GM23338 (cell line): Measurements from ENCODE around the gene POF1B. TPM values are rescaled to one million over a fixed set of nuclear protein-coding genes. Genes with fewer than 3 reads are reported as not detected.

Experiments
- ATAC-seq: fragments of 200-7000 bp; cut with Tn5 transposase; 3 replicates; pipeline ENCODE4 v1.9.1; 2020
- DNase-seq: peaks from one replicate; pipeline ENCODE4 v3.0.0-alpha.2; 2015; ENCODE audit warnings: low spot score
- H2AFZ ChIP-seq: fragments of 200-600 bp; sonication (generic); 2 replicates; pipeline ENCODE4 v1.8.0; 2016; ENCODE audit warnings: antibody characterized with exemption, mild to moderate bottlenecking, moderate library complexity
- H3F3A ChIP-seq: fragments of 200-600 bp; sonication (generic); replicated peaks from 2 replicates; pipeline ENCODE4 v1.8.0; 2017; ENCODE audit warnings: antibody characterized with exemption, mixed run types, low read depth
- H3K27ac ChIP-seq: fragments of 200-600 bp; sonication (generic); 2 replicates; pipeline ENCODE4 v1.6.1; 2016; ENCODE audit warnings: low read depth
- H3K27me3 ChIP-seq: fragments of 200-600 bp; sonication (generic); 2 replicates; pipeline ENCODE4 v1.8.0; 2016; ENCODE audit warnings: mild to moderate bottlenecking, mixed run types, moderate library complexity; ENCODE audit not compliant: insufficient read depth
- H3K36me3 ChIP-seq: fragments of 200-600 bp; sonication (generic); 2 replicates; pipeline ENCODE4 v1.8.0; 2016; ENCODE audit warnings: mild to moderate bottlenecking; ENCODE audit not compliant: insufficient read depth
- H3K4me1 ChIP-seq: fragments of 200-600 bp; sonication (generic); 2 replicates; pipeline ENCODE4 v1.8.0; 2016; ENCODE audit warnings: mild to moderate bottlenecking, moderate library complexity; ENCODE audit not compliant: insufficient read depth
- H3K4me2 ChIP-seq: fragments of 200-600 bp; sonication (generic); 2 replicates; pipeline ENCODE4 v1.7.1; 2017; ENCODE audit warnings: mixed run types
- H3K4me3 ChIP-seq: fragments of 200-600 bp; sonication (generic); 2 replicates; pipeline ENCODE4 v1.6.1; 2016; ENCODE audit warnings: mixed run types
- H3K79me2 ChIP-seq: fragments of 200-600 bp; sonication (generic); replicated peaks from 2 replicates; pipeline ENCODE4 v1.8.0; 2017; ENCODE audit warnings: mild to moderate bottlenecking; ENCODE audit not compliant: insufficient read depth
- H3K9me2 ChIP-seq: fragments of 200-600 bp; sonication (generic); 2 replicates; pipeline ENCODE4 v1.8.0; 2017; ENCODE audit not compliant: insufficient read depth
- H4K20me1 ChIP-seq: fragments of 200-600 bp; sonication (generic); replicated peaks from 2 replicates; pipeline ENCODE4 v1.8.0; 2017; ENCODE audit warnings: mild to moderate bottlenecking; ENCODE audit not compliant: insufficient read depth
- H3K27ac Mint-ChIP-seq: 2 replicates; pipeline ENCODE4 v1.8.0; 2020; ENCODE audit warnings: inconsistent platforms, mild to moderate bottlenecking, moderate library complexity, mixed read lengths
- H3K27me3 Mint-ChIP-seq: 3 replicates; pipeline ENCODE4 v1.8.0; 2022; ENCODE audit warnings: low read depth, mild to moderate bottlenecking, moderate library complexity, mixed read lengths, inconsistent platforms; ENCODE audit not compliant: insufficient read depth, poor library complexity
- H3K36me3 Mint-ChIP-seq: 3 replicates; pipeline ENCODE4 v1.8.0; 2021; ENCODE audit warnings: low read depth, mild to moderate bottlenecking, inconsistent platforms, moderate library complexity, mixed read lengths
- H3K4me1 Mint-ChIP-seq: 3 replicates; pipeline ENCODE4 v1.8.0; 2020; ENCODE audit warnings: mild to moderate bottlenecking, inconsistent platforms, mixed read lengths
- H3K4me3 Mint-ChIP-seq: 3 replicates; pipeline ENCODE4 v1.8.0; 2021; ENCODE audit warnings: moderate library complexity, mild to moderate bottlenecking, inconsistent platforms, mixed read lengths
- H3K9me3 Mint-ChIP-seq: 3 replicates; pipeline ENCODE4 v1.8.0; 2020; ENCODE audit warnings: moderate library complexity, mild to moderate bottlenecking, inconsistent platforms, mixed read lengths
- CREB1 ChIP-seq: fragments of 250-450 bp; sonication (Bioruptor Pico); IDR thresholded peaks from 2 replicates; pipeline ENCODE4 v1.5.0; 2020; ENCODE audit warnings: low read depth, mild to moderate bottlenecking, moderate library complexity
- CTCF ChIP-seq, 2 experiments: fragments of 200-600 bp in 1 of 2; sonication (generic) in 1 of 2; conservative IDR thresholded peaks; 2 replicates each; pipeline versions ENCODE4 v1.5.1 to v1.6.1; 2016 to 2017; ENCODE audit warnings: antibody characterized with exemption in 2 of 2, low read depth in 2 of 2, mild to moderate bottlenecking in 2 of 2, moderate library complexity in 1 of 2
- ETS1 ChIP-seq: IDR thresholded peaks from 2 replicates; pipeline ENCODE4 v1.6.1; 2016; ENCODE audit warnings: antibody characterized with exemption
- EZH2 ChIP-seq: fragments of 200-600 bp; sonication (generic); IDR thresholded peaks from one replicate; pipeline ENCODE4 v1.8.0; 2017; ENCODE audit warnings: antibody characterized with exemption, mild to moderate bottlenecking, low read depth; ENCODE audit not compliant: unreplicated experiment
- EZH2phosphoT487 ChIP-seq: fragments of 200-600 bp; sonication (generic); IDR thresholded peaks from one replicate; pipeline ENCODE4 v1.8.1; 2018; ENCODE audit warnings: antibody characterized with exemption; ENCODE audit not compliant: unreplicated experiment
- JUNB ChIP-seq: IDR thresholded peaks from one replicate; pipeline ENCODE4 v1.6.1; 2016; ENCODE audit warnings: antibody characterized with exemption; ENCODE audit not compliant: unreplicated experiment
- NANOG ChIP-seq: IDR thresholded peaks from 2 replicates; pipeline ENCODE4 v1.6.1; 2016; ENCODE audit warnings: antibody characterized with exemption, borderline replicate concordance
- POLR2AphosphoS5 ChIP-seq: IDR thresholded peaks from 2 replicates; pipeline ENCODE4 v1.6.1; 2016; ENCODE audit warnings: antibody characterized with exemption, low read depth
- REST ChIP-seq: IDR thresholded peaks from one replicate; pipeline ENCODE4 v1.6.1; 2018; ENCODE audit warnings: antibody characterized with exemption; ENCODE audit not compliant: unreplicated experiment
- STAT1 ChIP-seq: IDR thresholded peaks from one replicate; pipeline ENCODE4 v1.6.1; 2016; ENCODE audit warnings: antibody characterized with exemption; ENCODE audit not compliant: unreplicated experiment
- ZNF114 ChIP-seq: fragments of 250-450 bp; sonication (Bioruptor Pico); IDR thresholded peaks from 2 replicates; pipeline ENCODE4 v1.5.0; 2020; ENCODE audit warnings: mild to moderate bottlenecking, moderate library complexity
- ZNF331 ChIP-seq: fragments of 250-450 bp; sonication (Bioruptor Pico); IDR thresholded peaks from 2 replicates; pipeline ENCODE4 v1.5.0; 2020; ENCODE audit warnings: low read depth, mild to moderate bottlenecking, moderate library complexity
- ZNF462 ChIP-seq: fragments of 250-450 bp; sonication (Bioruptor Pico); IDR thresholded peaks from 2 replicates; pipeline ENCODE4 v1.5.0; 2020; ENCODE audit warnings: mild to moderate bottlenecking, moderate library complexity
- long read RNA-seq: library from polyadenylated mRNA; unstranded; transcript quantifications from one replicate; pipeline ENCODE4 v2.0.0, GENCODE V29; 2020; ENCODE audit not compliant: unreplicated experiment
- polyA plus RNA-seq: library from polyadenylated mRNA; unstranded; fragments of >200 nt; fragmentation: Nextera tagmentation; extraction: Ambion mirVana; gene quantifications from 2 replicates; pipeline ENCODE4 v1.2.1, GENCODE V29; 2016
- total RNA-seq: library from RNA; depleted of rRNA; stranded (reverse); fragments of >200 nt; shearing (Covaris generic); gene quantifications from 2 replicates; pipeline ENCODE4 v1.2.3, GENCODE V29; 2014; rRNA removed

POF1B gene
- total RNA-seq (0.10 TPM in 1 of 2 replicates, not detected in the other), polyA plus RNA-seq (0.05 TPM in 1 of 2 replicates, not detected in the other)
- long read RNA-seq, result 0 reads

GRCh38 chrX:85379174-85379907 is at the start of gene POF1B:
Gene POF1B (minus strand): TSS chrX:85379665. CDS start chrX:85379454, 211 bp downstream.
- H3K27ac Mint-ChIP-seq, result no peak within 1 kb of the TSS
- no peaks in the 10 kb centered on the region for H3F3A ChIP-seq

More at GRCh38 chrX:85379174-85379907, at the start of gene POF1B:
- H3K4me3 ChIP-seq, result no peak within 1 kb of the TSS
- no peaks in the 10 kb centered on the region for H3K27me3 ChIP-seq
- H3K79me2 ChIP-seq, result no peaks in the 10 kb centered on the region
- peak; percentile 1 for DNase-seq
- H4K20me1 ChIP-seq, result no peaks in the 10 kb centered on the region
- H3K4me1 Mint-ChIP-seq, result no peaks in the 10 kb centered on the region
- no peak within 1 kb of the TSS for H2AFZ ChIP-seq
- TF ChIP-seq JUNB (no peak), NANOG (no peak), ZNF462 (CRISPR knock-in tag) (no peak), STAT1 (no peak), CTCF (conservative IDR thresholded peaks at IDR 0.05; ENCODE audit: low read depth in 2 of 2) (no peak), POLR2AphosphoS5 (no peak), ZNF114 (CRISPR knock-in tag) (no peak), EZH2phosphoT487 (no peak), ETS1 (no peak), ZNF331 (CRISPR knock-in tag) (no peak), REST (no peak), CREB1 (CRISPR knock-in tag) (no peak), EZH2 (no peak)
- H3K4me1 ChIP-seq, result no peaks in the 10 kb centered on the region
- ATAC-seq, result no peak
- H3K4me2 ChIP-seq, result no peak within 1 kb of the TSS
- no peaks in the 10 kb centered on the region for H3K36me3 Mint-ChIP-seq
- no peaks in the 10 kb centered on the region for H3K9me2 ChIP-seq
- H3K9me3 Mint-ChIP-seq, result no peaks in the 10 kb centered on the region
- H3K27me3 Mint-ChIP-seq, result no peaks in the 10 kb centered on the region
- H3K36me3 ChIP-seq, result no peaks in the 10 kb centered on the region
- H3K4me3 Mint-ChIP-seq, result no peak within 1 kb of the TSS
- no peak within 1 kb of the TSS for H3K27ac ChIP-seq
